Lung (tissue), 10 donors: ENCODE results near the gene KIF27. TPM values are rescaled to one million over a fixed set of nuclear protein-coding genes. Genes with fewer than 3 reads are reported as not detected.
"Not testable (repeated sequence)": the region's sequence is repeated elsewhere in the genome, so short reads cannot be mapped to it uniquely, and the experiment has no call there.

Experiments used
- ATAC-seq: fragments of 200-7000 bp; cut with Tn5 transposase; one replicate; pipeline ENCODE4 v1.9.1; 2020; ENCODE audit warnings: moderate number of reproducible peaks; ENCODE audit not compliant: insufficient read depth, low FRiP score
- DNase-seq, 3 donors: peaks; one replicate each; pipeline ENCODE4 v3.0.0-alpha.2; 2013 to 2017
- H3K27ac ChIP-seq, 2 donors: one replicate each; pipeline ENCODE4 v1.5.1; 2013; ENCODE audit warnings: mild to moderate bottlenecking in 2 of 2, moderate library complexity in 2 of 2, control low read depth in 1 of 2, inconsistent platforms in 1 of 2, low read depth in 1 of 2, low read length in 1 of 2
- H3K27me3 ChIP-seq, 3 donors: one replicate each; pipeline ENCODE4 v1.5.1; 2013; ENCODE audit warnings: low read length in 2 of 3; ENCODE audit not compliant: control insufficient read depth in 3 of 3, insufficient read depth in 3 of 3
- H3K36me3 ChIP-seq, 4 donors: one replicate each; pipeline ENCODE4 v1.5.1; 2013; ENCODE audit warnings: low read length in 4 of 4, mild to moderate bottlenecking in 1 of 4, moderate library complexity in 1 of 4; ENCODE audit not compliant: control insufficient read depth in 4 of 4, insufficient read depth in 4 of 4
- H3K4me1 ChIP-seq, 5 donors: one replicate each; pipeline ENCODE4 v1.5.1; 2013; ENCODE audit warnings: low read length in 5 of 5, mild to moderate bottlenecking in 2 of 5, moderate library complexity in 1 of 5; ENCODE audit not compliant: control insufficient read depth in 5 of 5, insufficient read depth in 5 of 5
- H3K4me3 ChIP-seq: one replicate; pipeline ENCODE4 v1.5.1; 2013; ENCODE audit warnings: mild to moderate bottlenecking, control low read depth, moderate library complexity
- H3K9ac ChIP-seq, 2 donors: one replicate each; pipeline ENCODE4 v1.5.1; 2013; ENCODE audit warnings: low read length in 2 of 2, control low read depth in 1 of 2; ENCODE audit not compliant: insufficient read depth in 1 of 2
- H3K9me3 ChIP-seq, 4 donors: one replicate each; pipeline ENCODE4 v1.5.1; 2013; ENCODE audit warnings: low read length in 3 of 4, mild to moderate bottlenecking in 1 of 4, moderate library complexity in 1 of 4; ENCODE audit not compliant: control insufficient read depth in 4 of 4, insufficient read depth in 3 of 4
- WGBS, 2 donors: extraction: QIAGEN DNeasy Blood & Tissue Kit; methylation state at CpG; one replicate each; pipeline ENCODE4 v1.1.7; 2013; 5-methylcytosine and 5-hydroxymethylcytosine counted together
- polyA plus RNA-seq, 2 donors: library from polyadenylated mRNA; stranded (reverse); fragments of 200-250 nt; gene quantifications; one replicate each; pipeline ENCODE4 v1.2.1, GENCODE V29; 2013
- total RNA-seq, 2 donors: library from RNA; depleted of rRNA in 1 of 2; stranded (reverse); fragments of >200 nt in 1 of 2; gene quantifications; one replicate each; pipeline ENCODE4 v1.2.1, GENCODE V29; 2014 to 2021
- donor health status: Bipolar disorder and iron deficiency.
- donor health status: healthy.
- donor health status: DM: yes; HTN: yes; CAD: no.

Gene KIF27
- total and polyA plus RNA-seq, 4 donors: 1.6 to 24.6 (median 5.8) TPM

- H3K4me1 ChIP-seq, H3K9me3 ChIP-seq, H3K36me3 ChIP-seq, H3K27me3 ChIP-seq: not testable (repeated sequence)
- peak; percentile 94 for ATAC-seq
- H3K27ac ChIP-seq: peak within 1 kb of the TSS; percentile 84 to 98
- H3K4me3 ChIP-seq: peak within 1 kb of the TSS; percentile 74
- 1% methylated on average over 57 to 103 of the region's 103 CpGs for WGBS, 2 donors
- DNase-seq: peak; percentile 62 to 84 (median 71)
- peak within 1 kb of the TSS; percentile 16 to 42 for H3K9ac ChIP-seq
Measured at GRCh38 chr9:83817356-83818278, 103.6 kb downstream of the KIF27 start, which contains the start of gene GKAP1. Gene GKAP1 (minus strand): TSS chr9:83817769. CDS start chr9:83806517, 11,252 bp downstream.

- not testable (repeated sequence) for ATAC-seq, H3K27me3 ChIP-seq, H3K36me3 ChIP-seq, H3K4me1 ChIP-seq, H3K9me3 ChIP-seq
- 0 to 1% methylated on average over 25 to 38 of the region's 38 CpGs for WGBS, 2 donors
- Histone ChIP-seq H3K27ac (peak overlapping the region; percentile 84 to 98), H3K4me3 (peak overlapping the region; percentile 74), H3K9ac (peak overlapping the region in 1 of 2 donors; percentile 16)
- peak in 2 of 3 donors; percentile 5 to 13 for DNase-seq
Measured at GRCh38 chr9:83817011-83817355, 104.2 kb downstream of the KIF27 start.

DNA sequence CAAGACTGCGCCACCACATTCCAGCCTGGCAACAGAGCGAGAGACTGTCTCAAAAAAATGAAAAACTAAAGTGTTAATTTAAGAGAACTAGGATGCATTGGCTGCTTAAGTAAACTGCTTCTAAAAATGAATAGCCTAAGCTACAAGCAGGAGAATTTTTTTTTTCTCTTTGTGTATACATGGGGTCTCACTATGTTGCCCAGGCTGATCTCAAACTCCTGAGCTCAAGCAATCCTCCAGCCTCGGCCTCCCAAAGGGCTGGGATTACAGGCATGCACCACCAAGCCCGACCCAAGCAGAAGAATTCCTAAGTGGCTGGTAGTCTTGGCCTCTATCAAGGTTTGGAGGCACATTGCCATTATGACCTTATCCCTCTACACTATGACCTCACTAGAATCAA is 106.1 kb downstream of the KIF27 start:
- not testable (repeated sequence) for H3K4me1 ChIP-seq, H3K4me3 ChIP-seq, H3K36me3 ChIP-seq, DNase-seq, H3K9ac ChIP-seq, H3K27me3 ChIP-seq, H3K9me3 ChIP-seq, ATAC-seq, H3K27ac ChIP-seq
- 97 to 98% methylated on average over 4 of the region's 4 CpGs for WGBS, 2 donors

DNA sequence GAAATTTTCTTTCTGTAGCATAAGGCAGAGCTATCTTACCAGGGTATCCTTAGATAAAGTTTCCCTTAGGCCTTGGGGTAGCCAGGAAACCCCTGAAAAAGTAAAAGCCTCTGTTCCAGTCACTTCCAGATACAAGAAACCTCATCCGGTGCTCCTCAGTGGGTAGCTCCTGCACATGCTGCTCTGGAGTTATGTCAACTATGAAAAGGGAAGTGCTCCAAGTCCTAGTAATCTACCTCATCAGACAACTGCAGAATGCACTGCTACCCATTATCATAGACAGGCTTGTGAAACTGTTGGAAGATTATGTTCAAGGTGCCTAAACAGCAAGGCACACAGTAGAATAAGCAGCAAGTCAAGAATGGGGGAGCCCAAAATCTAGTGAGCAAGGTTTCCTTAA is 112.0 kb downstream of the KIF27 start:
- H3K9me3 ChIP-seq, H3K4me1 ChIP-seq, ATAC-seq, H3K4me3 ChIP-seq, H3K9ac ChIP-seq, H3K27ac ChIP-seq, DNase-seq, H3K36me3 ChIP-seq, H3K27me3 ChIP-seq: not testable (repeated sequence)
- WGBS, 2 donors: 40 to 58% methylated on average over 1 of the region's 1 CpG

DNA sequence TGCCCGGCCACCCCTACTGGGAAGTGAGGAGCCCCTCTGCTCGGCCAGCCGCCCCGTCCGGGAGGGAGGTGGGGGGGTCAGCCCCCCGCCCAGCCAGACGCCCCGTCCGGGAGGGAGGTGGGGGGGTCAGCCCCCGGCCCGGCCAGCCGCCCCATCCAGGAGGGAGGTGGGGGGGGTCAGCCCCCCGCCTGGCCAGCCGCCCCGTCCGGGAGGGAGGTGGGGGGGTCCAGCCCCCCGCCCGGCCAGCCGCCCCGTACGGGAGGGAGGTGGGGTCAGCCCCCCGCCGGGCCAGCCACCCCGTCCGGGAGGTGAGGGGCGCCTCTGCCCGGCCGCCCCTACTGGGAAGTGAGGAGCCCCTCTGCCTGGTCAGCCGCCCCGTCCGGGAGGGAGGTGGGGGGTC is 116.8 kb downstream of the KIF27 start:
- 91% methylated on average over 10 to 20 of the region's 31 CpGs for WGBS, 2 donors
- ATAC-seq, H3K27ac ChIP-seq, DNase-seq, H3K9ac ChIP-seq, H3K9me3 ChIP-seq, H3K4me1 ChIP-seq, H3K36me3 ChIP-seq, H3K4me3 ChIP-seq, H3K27me3 ChIP-seq: not testable (repeated sequence)

- WGBS, 2 donors: 95 to 96% methylated on average over 16 to 30 of the region's 33 CpGs
- not testable (repeated sequence) for DNase-seq, H3K9ac ChIP-seq, H3K27ac ChIP-seq, H3K4me1 ChIP-seq, H3K4me3 ChIP-seq, H3K36me3 ChIP-seq, ATAC-seq, H3K27me3 ChIP-seq, H3K9me3 ChIP-seq
Measured at GRCh38 chr9:83803941-83804340, 117.3 kb downstream of the KIF27 start.
